B cell (primary cell): ENCODE measurements around the gene NAA10.

ENCODE experiments used
- EZH2 ChIP-seq: IDR thresholded peaks from 2 replicates; pipeline ENCODE4 v1.6.1; 2012; ENCODE audit warnings: borderline replicate concordance, low read depth, mild to moderate bottlenecking, moderate library complexity, low read length; ENCODE audit not compliant: insufficient read depth, poor library complexity, severe bottlenecking
- TF ChIP-seq, protein P1 (sequence below): fragments of 200-600 bp; IDR thresholded peaks from one replicate; pipeline ENCODE4 v1.8.0; 2022; ENCODE audit warnings: antibody characterized with exemption, mild to moderate bottlenecking

- TF ChIP-seq, protein P1, sequence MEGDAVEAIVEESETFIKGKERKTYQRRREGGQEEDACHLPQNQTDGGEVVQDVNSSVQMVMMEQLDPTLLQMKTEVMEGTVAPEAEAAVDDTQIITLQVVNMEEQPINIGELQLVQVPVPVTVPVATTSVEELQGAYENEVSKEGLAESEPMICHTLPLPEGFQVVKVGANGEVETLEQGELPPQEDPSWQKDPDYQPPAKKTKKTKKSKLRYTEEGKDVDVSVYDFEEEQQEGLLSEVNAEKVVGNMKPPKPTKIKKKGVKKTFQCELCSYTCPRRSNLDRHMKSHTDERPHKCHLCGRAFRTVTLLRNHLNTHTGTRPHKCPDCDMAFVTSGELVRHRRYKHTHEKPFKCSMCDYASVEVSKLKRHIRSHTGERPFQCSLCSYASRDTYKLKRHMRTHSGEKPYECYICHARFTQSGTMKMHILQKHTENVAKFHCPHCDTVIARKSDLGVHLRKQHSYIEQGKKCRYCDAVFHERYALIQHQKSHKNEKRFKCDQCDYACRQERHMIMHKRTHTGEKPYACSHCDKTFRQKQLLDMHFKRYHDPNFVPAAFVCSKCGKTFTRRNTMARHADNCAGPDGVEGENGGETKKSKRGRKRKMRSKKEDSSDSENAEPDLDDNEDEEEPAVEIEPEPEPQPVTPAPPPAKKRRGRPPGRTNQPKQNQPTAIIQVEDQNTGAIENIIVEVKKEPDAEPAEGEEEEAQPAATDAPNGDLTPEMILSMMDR, result no peak
- no peak for TF ChIP-seq EZH2
Observed at GRCh38 chrX:153944800-153945150, 9.9 kb upstream of the NAA10 start.
